Right ventricle myocardium superior (tissue), 1 donor: ENCODE measurements around the gene ANKRA2. TPM values are rescaled to one million over a fixed set of nuclear protein-coding genes. Genes with fewer than 3 reads are reported as not detected.

ENCODE experiments used
- ATAC-seq: fragments of 200-7000 bp; cut with Tn5 transposase; one replicate; pipeline ENCODE4 v1.9.1; 2020; ENCODE audit warnings: mild to moderate bottlenecking; ENCODE audit not compliant: poor library complexity
- DNase-seq: peaks from one replicate; pipeline ENCODE4 v3.0.0-alpha.2; 2020
- intact Hi-C: fragments of 100-400 bp; cut with DNase I; formaldehyde crosslinking; loops from one replicate; pipeline ENCODE4 v1.11.2; 2022
- total RNA-seq: library from RNA; stranded (reverse); fragmentation: NEBNext Ultra II Directional; extraction: Animal tissue kit (Norgen Biotek cat#: 25700); gene quantifications from one replicate; pipeline ENCODE4 v1.2.1, GENCODE V29; 2021
- donor health status: DM: no; HTN: yes; CAD: no; lungs with severe emphysema.

ANKRA2 gene
- total RNA-seq, 1 donor from 2014 or later: 12.7 TPM

GRCh38 chr5:73564018-73564417 lies 1.4 kb downstream of the ANKRA2 start:
- intact Hi-C loops: no loop called here
- no peak for DNase-seq
- ATAC-seq: no peak

DNA sequence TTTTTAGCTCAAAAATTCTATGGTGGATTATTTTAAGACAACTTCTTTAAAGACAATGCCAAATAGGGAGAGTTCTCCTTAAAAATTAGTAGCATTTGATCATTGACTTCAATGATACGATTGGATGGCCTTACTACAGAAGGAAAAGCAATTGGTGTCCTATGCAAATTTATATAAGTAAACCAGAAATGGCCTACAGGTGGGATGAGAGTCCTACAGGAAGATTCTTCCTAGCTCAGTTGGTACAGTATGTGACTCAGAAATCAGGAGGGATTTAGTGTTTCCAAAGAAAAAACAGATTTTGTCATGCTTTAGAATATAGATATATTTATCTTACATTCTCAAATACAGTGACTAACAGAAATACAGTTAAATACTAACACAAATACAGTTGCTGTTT lies 6.5 kb downstream of the ANKRA2 start:
- DNase-seq (no peak), ATAC-seq (no peak)
- intact Hi-C loops: no loop called here

DNA sequence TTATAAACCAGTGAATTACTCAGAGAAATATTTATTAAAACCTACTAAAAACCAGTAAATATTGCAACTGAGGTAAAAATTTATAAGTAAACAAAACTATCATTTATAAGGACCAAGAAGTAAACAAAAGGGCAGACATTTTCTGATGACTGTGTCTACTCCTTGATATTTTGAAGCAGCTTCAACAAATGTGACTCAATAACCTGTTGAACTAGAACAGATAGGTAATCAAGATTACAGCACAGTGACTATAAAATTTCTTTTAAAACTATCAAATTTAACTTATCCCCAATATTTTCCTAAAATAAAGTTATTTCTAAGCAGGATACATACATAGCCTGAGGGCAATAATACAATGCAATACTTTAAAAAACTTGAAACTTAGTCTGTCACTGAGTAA lies 12.8 kb downstream of the ANKRA2 start:
- ATAC-seq (no peak), DNase-seq (no peak)
- intact Hi-C loops: no loop called here

DNA sequence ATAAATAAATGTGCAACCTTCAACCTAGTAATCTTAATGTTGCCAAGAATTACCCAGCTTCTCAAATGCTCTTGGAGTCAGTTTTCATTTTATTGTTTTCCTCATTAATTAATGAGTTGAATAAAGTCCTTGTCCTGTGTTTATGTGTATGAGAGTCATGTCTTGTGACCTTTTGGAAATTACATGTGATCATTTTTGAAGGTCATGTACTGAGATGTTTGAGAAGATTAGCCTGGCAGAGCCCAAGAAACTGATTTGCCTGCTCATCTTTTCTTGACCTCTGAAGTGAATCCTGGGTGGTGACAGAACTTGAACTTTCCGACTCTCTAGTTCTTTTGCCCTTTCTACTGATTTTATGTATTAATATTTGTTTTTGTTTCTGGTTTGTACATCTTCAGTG lies 15.4 kb downstream of the ANKRA2 start:
- ATAC-seq: no peak
- intact Hi-C loops: no loop called here
- DNase-seq: no peak

DNA sequence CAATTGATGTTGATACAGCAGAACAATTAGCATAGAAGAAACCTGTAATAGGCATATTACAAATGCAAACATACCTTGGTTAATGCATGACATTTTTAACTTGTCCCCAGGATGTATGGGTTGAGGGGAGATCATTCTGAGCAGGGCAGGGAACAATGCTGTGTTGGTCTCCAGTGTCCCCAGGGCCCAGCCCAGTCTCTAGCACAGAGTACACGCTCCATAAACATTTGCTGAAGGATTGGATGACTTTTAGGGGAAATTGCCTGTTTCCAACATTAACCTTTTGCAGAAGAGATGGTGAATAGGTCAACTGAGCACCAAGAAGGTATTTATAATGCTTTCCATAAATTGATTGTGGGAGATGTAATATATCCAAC lies 20.0 kb downstream of the ANKRA2 start:
- no peak for ATAC-seq
- intact Hi-C loops: no loop called here
- no peak for DNase-seq

- intact Hi-C loops: no loop called here
- ATAC-seq (peak; percentile 82), DNase-seq (no peak)
Observed at GRCh38 chr5:73544429-73545402, 20.7 kb downstream of the ANKRA2 start.

DNA sequence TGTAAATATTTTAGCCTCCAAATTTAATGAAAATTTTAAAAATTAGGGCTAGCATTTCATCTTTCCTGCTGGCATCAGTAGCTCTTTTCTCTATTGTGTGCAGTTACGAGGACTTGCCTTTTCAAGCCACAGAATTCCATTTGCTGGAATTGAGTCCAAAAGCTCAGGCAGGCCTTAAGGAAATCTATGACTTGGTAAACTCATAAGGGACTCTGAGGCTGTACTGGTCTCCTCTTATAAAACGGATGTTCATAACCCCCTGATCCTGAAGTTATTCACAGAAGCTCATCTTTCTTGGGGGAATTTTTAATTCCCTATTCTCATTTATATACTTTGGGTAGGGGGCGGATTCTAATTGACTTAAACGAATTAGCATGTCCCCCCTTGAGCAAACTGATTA lies 23.4 kb downstream of the ANKRA2 start:
- ATAC-seq (no peak), DNase-seq (no peak)
- intact Hi-C loops: no loop called here

- DNase-seq (no peak), ATAC-seq (no peak)
- intact Hi-C loops: no loop called here
Observed at GRCh38 chr5:73540192-73540591, 25.2 kb downstream of the ANKRA2 start.

- ATAC-seq: no peak
- DNase-seq: no peak
- intact Hi-C loops: no loop called here
Observed at GRCh38 chr5:73539730-73540129, 25.7 kb downstream of the ANKRA2 start.

DNA sequence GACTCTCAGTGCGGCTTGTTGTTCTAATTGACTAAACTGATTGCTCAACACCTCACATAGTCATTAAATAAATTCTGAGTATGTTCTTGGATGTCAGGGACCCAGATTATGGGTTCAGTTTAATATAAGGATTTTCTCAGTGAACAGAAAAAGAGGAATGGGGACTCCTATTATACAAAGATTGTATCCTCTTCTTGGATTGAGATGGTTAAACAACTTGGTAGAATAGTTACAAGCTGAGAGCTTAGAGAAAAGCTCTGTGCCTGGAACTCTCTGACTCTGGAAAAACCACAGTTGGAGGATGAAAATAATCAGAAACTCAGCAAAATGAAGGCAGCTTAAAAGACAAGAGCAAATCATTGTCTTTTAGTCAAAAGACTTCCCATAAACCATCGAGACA lies 30.5 kb downstream of the ANKRA2 start:
- DNase-seq: no peak
- no peak for ATAC-seq
- intact Hi-C loops: no loop called here

- intact Hi-C loops: no loop called here
- no peak for ATAC-seq
Observed at GRCh38 chr5:73534011-73534644, 31.3 kb downstream of the ANKRA2 start.

GRCh38 chr5:73532195-73532594 lies 33.2 kb downstream of the ANKRA2 start:
- intact Hi-C loops: no loop called here
- ATAC-seq: no peak
- no peak for DNase-seq

More at GRCh38 chr5:73534011-73534644, 31.3 kb downstream of the ANKRA2 start:
- DNase-seq: no peak

GRCh38 chr5:73531356-73531755 lies 34.1 kb downstream of the ANKRA2 start:
- ATAC-seq (no peak), DNase-seq (no peak)
- intact Hi-C loops: no loop called here

DNA sequence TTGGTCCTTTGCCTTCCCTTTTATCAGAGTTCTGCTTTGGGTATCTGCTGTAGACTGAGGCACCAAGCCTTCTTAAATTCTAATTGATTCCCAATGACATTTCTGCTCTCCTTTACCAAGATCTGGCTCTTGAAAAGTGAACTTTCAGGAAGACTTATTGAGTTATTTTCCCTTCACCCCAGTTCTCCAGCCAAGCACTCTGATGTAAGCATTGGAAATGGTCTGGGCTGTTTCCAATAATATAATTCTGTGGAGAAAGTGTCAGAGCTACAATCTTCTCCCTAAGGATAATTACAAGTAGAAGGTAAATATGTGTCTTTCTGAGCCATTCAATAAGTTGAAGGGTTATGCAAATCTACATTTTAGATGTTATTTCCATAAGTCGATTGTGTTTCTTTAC lies 36.4 kb downstream of the ANKRA2 start:
- intact Hi-C loops: no loop called here
- DNase-seq: no peak

GRCh38 chr5:73528248-73528647 lies 37.2 kb downstream of the ANKRA2 start:
- intact Hi-C loops: no loop called here
- DNase-seq (no peak), ATAC-seq (no peak)

More for the DNA sequence above, 36.4 kb downstream of the ANKRA2 start:
- no peak for ATAC-seq

- DNase-seq (no peak), ATAC-seq (no peak)
- intact Hi-C loops: no loop called here
Observed at GRCh38 chr5:73525606-73526203, 39.7 kb downstream of the ANKRA2 start.

DNA sequence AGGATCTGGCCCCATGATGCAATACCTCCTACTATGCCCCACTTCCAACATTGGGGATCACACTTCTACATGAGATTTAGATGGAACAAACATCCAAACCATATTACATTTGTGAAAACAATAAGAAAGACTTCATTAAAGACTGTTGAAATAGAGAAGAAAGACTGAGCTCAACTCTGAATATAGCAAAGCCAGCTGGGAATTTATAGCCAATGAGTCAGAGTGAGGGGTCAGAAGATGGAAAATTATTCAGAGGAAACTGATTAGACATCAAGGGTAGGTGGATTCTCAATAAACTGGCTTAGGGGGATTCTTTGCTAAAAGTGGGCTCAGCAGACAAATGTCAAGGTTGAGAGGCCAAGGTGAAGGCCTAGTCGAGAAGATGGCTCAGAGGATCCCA lies 41.6 kb downstream of the ANKRA2 start:
- intact Hi-C loops: no loop called here

DNA sequence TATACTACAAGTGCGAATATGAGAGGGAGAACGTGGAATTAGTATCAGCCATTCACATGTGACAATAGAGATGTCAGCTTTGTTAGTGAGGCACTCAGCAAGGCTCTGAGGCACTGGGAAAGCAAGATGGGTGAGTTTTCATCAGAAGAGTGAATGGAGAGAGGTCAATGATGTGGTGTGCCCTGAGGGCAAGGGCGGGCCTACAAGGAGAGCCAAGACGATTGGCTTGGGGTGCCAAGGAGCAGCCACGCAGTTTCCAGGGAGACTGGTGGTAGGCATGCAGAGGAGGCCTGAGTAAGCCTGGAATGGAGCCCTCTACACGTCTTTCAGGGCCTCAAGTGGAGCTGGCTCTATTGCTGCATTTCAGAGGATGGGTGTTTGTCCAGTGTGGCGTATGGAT lies 42.5 kb downstream of the ANKRA2 start:
- intact Hi-C loops: no loop called here
- DNase-seq (no peak), ATAC-seq (no peak)

More for the DNA sequence above, 41.6 kb downstream of the ANKRA2 start:
- ATAC-seq (no peak), DNase-seq (no peak)

GRCh38 chr5:73519531-73520283 lies 45.7 kb downstream of the ANKRA2 start:
- ATAC-seq (peak; percentile 94), DNase-seq (no peak)
- intact Hi-C loops: no loop called here
